ENCODE results near the gene MEGF9.

DNA sequence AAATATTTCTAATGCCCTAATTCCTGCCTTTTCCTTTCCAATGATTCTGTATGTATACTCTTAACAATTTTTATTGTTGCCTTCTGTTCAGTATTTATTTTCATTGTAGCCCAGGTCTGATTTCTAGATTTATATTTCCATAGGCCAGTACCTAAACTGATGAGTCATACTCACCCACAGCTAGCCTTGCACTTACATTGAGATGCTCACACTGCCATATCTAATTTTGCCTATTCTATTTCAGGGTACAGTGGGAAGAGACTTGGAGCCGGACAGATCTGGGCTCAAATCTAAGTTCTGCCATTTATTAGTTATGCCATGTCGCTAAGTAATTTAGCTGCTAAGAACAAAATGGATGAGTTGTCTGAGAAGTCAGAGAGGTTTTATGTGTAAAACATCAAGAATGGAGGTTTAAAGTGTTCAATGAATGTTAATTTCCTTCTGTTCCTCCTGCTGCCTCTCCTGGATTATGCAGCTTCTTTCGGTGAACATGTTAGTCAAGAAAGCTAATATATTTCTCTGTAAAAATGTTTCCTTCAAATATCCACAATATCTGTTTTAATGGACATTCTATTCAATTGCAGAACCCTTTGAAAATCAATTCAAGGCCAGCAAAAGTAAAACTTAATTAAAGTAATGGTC is 72.0 kb downstream of the MEGF9 start:
- TF ChIP-seq, protein P1, sequence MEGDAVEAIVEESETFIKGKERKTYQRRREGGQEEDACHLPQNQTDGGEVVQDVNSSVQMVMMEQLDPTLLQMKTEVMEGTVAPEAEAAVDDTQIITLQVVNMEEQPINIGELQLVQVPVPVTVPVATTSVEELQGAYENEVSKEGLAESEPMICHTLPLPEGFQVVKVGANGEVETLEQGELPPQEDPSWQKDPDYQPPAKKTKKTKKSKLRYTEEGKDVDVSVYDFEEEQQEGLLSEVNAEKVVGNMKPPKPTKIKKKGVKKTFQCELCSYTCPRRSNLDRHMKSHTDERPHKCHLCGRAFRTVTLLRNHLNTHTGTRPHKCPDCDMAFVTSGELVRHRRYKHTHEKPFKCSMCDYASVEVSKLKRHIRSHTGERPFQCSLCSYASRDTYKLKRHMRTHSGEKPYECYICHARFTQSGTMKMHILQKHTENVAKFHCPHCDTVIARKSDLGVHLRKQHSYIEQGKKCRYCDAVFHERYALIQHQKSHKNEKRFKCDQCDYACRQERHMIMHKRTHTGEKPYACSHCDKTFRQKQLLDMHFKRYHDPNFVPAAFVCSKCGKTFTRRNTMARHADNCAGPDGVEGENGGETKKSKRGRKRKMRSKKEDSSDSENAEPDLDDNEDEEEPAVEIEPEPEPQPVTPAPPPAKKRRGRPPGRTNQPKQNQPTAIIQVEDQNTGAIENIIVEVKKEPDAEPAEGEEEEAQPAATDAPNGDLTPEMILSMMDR (IDR thresholded peaks at IDR 0.05): no peak
- TF ChIP-seq POLR2A (IDR thresholded peaks at IDR 0.05): no peak

Data from gastroesophageal sphincter (tissue), 3 donors.